ENCODE results near the gene USP9X. TPM values are rescaled to one million over a fixed set of nuclear protein-coding genes. Genes with fewer than 3 reads are reported as not detected.

USP9X gene
- total and polyA plus RNA-seq, 2 donors (not counting 3 experiments of a cell fraction or from before 2014, with no cell fraction given), result 13.7 to 66.8 TPM

DNA sequence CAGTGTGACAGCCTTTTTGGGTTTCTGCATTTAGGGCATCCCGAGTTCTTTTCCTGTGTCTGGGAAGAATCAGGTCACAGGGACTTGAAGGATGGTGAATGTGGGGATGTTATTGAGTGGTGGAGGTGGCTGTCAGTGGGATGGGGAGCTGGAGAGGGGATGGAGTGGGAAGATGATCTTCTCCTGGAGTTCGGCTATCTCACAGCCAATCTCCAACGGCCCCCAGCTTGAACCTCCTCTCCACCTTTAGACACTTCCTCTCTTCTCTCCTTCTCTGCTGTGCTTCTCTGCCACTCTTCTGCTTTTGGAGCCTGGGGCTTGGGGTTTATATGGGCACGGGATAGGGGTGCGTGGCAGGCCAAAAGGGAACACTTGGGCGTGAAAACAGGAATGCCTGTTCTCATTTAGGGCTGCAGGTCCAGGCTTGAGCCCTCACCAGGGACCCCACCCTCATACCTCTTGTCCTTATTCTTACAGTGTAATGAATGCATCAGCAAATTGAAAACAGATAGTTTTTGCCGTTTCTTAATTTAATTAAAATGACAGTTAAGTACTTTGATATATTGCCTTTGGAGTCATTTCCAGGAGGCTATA, 37.5 kb downstream of the USP9X start:
- Histone ChIP-seq H3K4me3 (replicated peaks in 1 of 3; ENCODE audit: insufficient read depth in 1 of 3, low read depth in 1 of 3, low read length in 3 of 3) (no peak overlapping the region), H3K9me3 (replicated peaks; ENCODE audit: control insufficient read depth, insufficient read depth, low read length) (no peaks in the 10 kb centered on the region), H3K79me2 (ENCODE audit: control insufficient read depth, insufficient read depth, low read length) (peaks cover 82% of the 10 kb centered on the region), H3K27ac (ENCODE audit: insufficient read depth, low read depth, low read length) (no peak overlapping the region), H3K36me3 (ENCODE audit: control insufficient read depth in 2 of 2, extremely low read depth in 1 of 2, insufficient read depth in 2 of 2, low read length in 2 of 2) (no peaks in the 10 kb centered on the region), H4K20me1 (replicated peaks; ENCODE audit: control insufficient read depth, extremely low read depth, insufficient read depth, low read length) (no peaks in the 10 kb centered on the region), H3K4me1 (ENCODE audit: control insufficient read depth, extremely low read depth, insufficient read depth, low read length) (no peaks in the 10 kb centered on the region), H2AFZ (ENCODE audit: low read depth, low read length) (no peak overlapping the region), H3K9ac (replicated peaks; ENCODE audit: extremely low read depth, insufficient read depth, low read length) (no peak overlapping the region), H3K9me1 (replicated peaks; ENCODE audit: control insufficient read depth, extremely low read depth, insufficient read depth, low read length) (no peaks in the 10 kb centered on the region), H3K27me3 (ENCODE audit: control insufficient read depth in 2 of 2, insufficient read depth in 2 of 2, low read length in 2 of 2) (no peaks in the 10 kb centered on the region), H3K4me2 (ENCODE audit: insufficient read depth, low read length) (no peak overlapping the region)
- POLR2A ChIA-PET, result no interaction called here
- dilution Hi-C loops (cut with MboI; ENCODE audit: extremely low pct_ligation_motif_present, low sequenced_read_pairs) (no loop called here), intact Hi-C loops (cut with micrococcal nuclease) (no loop called here)
- BruUV-seq (replicated peaks), result no TSS peak
- no peak for FAIRE-seq
- CTCF ChIA-PET, result interaction anchor here (1.0 kb wide), 1 partner anchor 245 kb away, joined by 3 read pairs; no protein-coding TSS in a partner anchor
- no peak for DNase-seq (ENCODE audit: low read depth, low spot score)
- TF ChIP-seq POLR2AphosphoS5 (IDR thresholded peaks at IDR 0.05; ENCODE audit: insufficient read depth, low read depth, low read length) (no peak), JUN (IDR thresholded peaks at IDR 0.05; ENCODE audit: borderline replicate concordance, insufficient read depth, insufficient read length, low read depth) (no peak), MYC (IDR thresholded peaks at IDR 0.05; ENCODE audit: low read depth, low read length) (no peak), GATA2 (IDR thresholded peaks at IDR 0.05; ENCODE audit: insufficient read depth, insufficient read length, low read depth, low read length) (no peak), POLR2A (IDR thresholded peaks at IDR 0.05; ENCODE audit: low read depth, low read length) (no peak), EZH2 (IDR thresholded peaks at IDR 0.05; ENCODE audit: borderline replicate concordance, low read depth, low read length, severe bottlenecking) (no peak), FOS (IDR thresholded peaks at IDR 0.05; ENCODE audit: borderline replicate concordance, insufficient read depth, low read length) (no peak)
- TF ChIP-seq, protein P1, sequence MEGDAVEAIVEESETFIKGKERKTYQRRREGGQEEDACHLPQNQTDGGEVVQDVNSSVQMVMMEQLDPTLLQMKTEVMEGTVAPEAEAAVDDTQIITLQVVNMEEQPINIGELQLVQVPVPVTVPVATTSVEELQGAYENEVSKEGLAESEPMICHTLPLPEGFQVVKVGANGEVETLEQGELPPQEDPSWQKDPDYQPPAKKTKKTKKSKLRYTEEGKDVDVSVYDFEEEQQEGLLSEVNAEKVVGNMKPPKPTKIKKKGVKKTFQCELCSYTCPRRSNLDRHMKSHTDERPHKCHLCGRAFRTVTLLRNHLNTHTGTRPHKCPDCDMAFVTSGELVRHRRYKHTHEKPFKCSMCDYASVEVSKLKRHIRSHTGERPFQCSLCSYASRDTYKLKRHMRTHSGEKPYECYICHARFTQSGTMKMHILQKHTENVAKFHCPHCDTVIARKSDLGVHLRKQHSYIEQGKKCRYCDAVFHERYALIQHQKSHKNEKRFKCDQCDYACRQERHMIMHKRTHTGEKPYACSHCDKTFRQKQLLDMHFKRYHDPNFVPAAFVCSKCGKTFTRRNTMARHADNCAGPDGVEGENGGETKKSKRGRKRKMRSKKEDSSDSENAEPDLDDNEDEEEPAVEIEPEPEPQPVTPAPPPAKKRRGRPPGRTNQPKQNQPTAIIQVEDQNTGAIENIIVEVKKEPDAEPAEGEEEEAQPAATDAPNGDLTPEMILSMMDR (IDR thresholded peaks at IDR 0.05; ENCODE audit: extremely low read depth in 1 of 2, insufficient read depth in 1 of 2, low read depth in 1 of 2, low read length in 2 of 2), result no peak
- TF ChIP-seq, protein P2, sequence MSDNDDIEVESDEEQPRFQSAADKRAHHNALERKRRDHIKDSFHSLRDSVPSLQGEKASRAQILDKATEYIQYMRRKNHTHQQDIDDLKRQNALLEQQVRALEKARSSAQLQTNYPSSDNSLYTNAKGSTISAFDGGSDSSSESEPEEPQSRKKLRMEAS (IDR thresholded peaks at IDR 0.05; ENCODE audit: insufficient read depth, insufficient read length), result no peak
